HepG2 (cell line): Measurements from ENCODE around the gene OR2A1.
"Not testable (repeated sequence)": the region's sequence is repeated elsewhere in the genome, so short reads cannot be mapped to it uniquely, and the experiment has no call there.

ENCODE experiments used
- ATF1 ChIP-seq: IDR thresholded peaks from 2 replicates; pipeline ENCODE4 v1.6.1; 2016; ENCODE audit warnings: mild to moderate bottlenecking, control low read depth
- POLR2A ChIP-seq, 2 experiments: IDR thresholded peaks; 2 replicates each; pipeline ENCODE4 v1.6.1; 2011; ENCODE audit warnings: low read depth in 2 of 2, low read length in 2 of 2, mild to moderate bottlenecking in 1 of 2, moderate library complexity in 1 of 2; ENCODE audit not compliant: insufficient read depth in 1 of 2
- REL ChIP-seq: sonication (generic); formaldehyde crosslinking; conservative IDR thresholded peaks from 2 replicates; pipeline ENCODE4 v1.8.0; 2022; ENCODE audit warnings: mild to moderate bottlenecking, missing genetic modification reagents, moderate library complexity

DNA sequence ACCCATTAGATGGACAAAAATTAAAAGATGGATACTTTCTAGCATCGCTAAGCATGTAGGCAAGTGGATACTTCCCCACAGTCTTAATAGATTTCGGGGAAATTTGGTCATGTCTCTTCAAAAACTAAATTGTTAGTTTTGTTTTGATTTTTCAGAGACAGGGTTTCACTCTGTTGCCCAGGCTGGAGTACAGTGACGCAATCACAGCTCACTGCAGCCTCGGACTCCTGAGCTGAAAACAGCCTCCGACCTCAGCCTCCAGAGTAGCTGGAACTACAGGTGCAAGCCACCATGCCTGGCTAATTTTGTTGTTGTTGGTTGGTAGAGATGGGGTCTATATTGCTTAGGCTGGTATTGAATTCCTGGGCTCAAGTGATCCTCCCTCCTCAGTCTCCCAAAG lies 13.6 kb downstream of the OR2A1 start:
- not testable (repeated sequence) for TF ChIP-seq REL (CRISPR knock-in tag); ATF1 (CRISPR knock-in tag); POLR2A (IDR thresholded peaks at IDR 0.05; ENCODE audit: insufficient read depth in 1 of 2, low read depth in 2 of 2, low read length in 2 of 2)
